HG02943 (cell line): Measurements from ENCODE around the gene SLC29A4.
"Not testable (repeated sequence)": the region's sequence is repeated elsewhere in the genome, so short reads cannot be mapped to it uniquely, and the experiment has no call there.

ENCODE experiments used
- ATAC-seq: cut with Tn5 transposase; IDR thresholded peaks from one replicate; pipeline ENCODE4 v1.9.1; 2021; ENCODE audit warnings: mild to moderate bottlenecking, low read depth, moderate library complexity; ENCODE audit not compliant: unreplicated experiment

The SLC29A4 gene

GRCh38 chr7:5295039-5296014 lies 12.6 kb downstream of the SLC29A4 start:
- ATAC-seq, result no peak

- ATAC-seq, result no peak
Observed at GRCh38 chr7:5296015-5296610, 13.4 kb downstream of the SLC29A4 start.

- no peak for ATAC-seq
Observed at GRCh38 chr7:5296611-5297226, 14.0 kb downstream of the SLC29A4 start.

GRCh38 chr7:5300366-5300765 lies 17.6 kb downstream of the SLC29A4 start:
- ATAC-seq, result no peak

- no peak for ATAC-seq
Observed at GRCh38 chr7:5302577-5302976, 19.8 kb downstream of the SLC29A4 start.

GRCh38 chr7:5303061-5303460 lies 20.3 kb downstream of the SLC29A4 start:
- ATAC-seq, result no peak

- ATAC-seq, result no peak
Observed at GRCh38 chr7:5303591-5304505, 21.1 kb downstream of the SLC29A4 start.

- not testable (repeated sequence) for ATAC-seq
Observed at GRCh38 chr7:5305050-5305449, 22.3 kb downstream of the SLC29A4 start.

GRCh38 chr7:5307221-5308142 lies 24.7 kb downstream of the SLC29A4 start:
- not testable (repeated sequence) for ATAC-seq

- no peak for ATAC-seq
Observed at GRCh38 chr7:5309146-5309545, 26.4 kb downstream of the SLC29A4 start.

- ATAC-seq, result no peak
Observed at GRCh38 chr7:5310822-5311405, 28.2 kb downstream of the SLC29A4 start.

- not testable (repeated sequence) for ATAC-seq
Observed at GRCh38 chr7:5312276-5313070, 29.7 kb downstream of the SLC29A4 start.

GRCh38 chr7:5313076-5313885 lies 30.5 kb downstream of the SLC29A4 start:
- ATAC-seq, result not testable (repeated sequence)

GRCh38 chr7:5314864-5315263 lies 32.1 kb downstream of the SLC29A4 start:
- ATAC-seq, result no peak

GRCh38 chr7:5315761-5316160 lies 33.0 kb downstream of the SLC29A4 start:
- no peak for ATAC-seq

- ATAC-seq, result not testable (repeated sequence)
Observed at GRCh38 chr7:5318613-5319012, 35.9 kb downstream of the SLC29A4 start.

- ATAC-seq, result no peak
Observed at GRCh38 chr7:5320391-5320790, 37.6 kb downstream of the SLC29A4 start.
